HG02759 (cell line): ENCODE measurements around the gene ATXN1L.
"Not testable (repeated sequence)": the region's sequence is repeated elsewhere in the genome, so short reads cannot be mapped to it uniquely, and the experiment has no call there.

Experiments used
- ATAC-seq: cut with Tn5 transposase; IDR thresholded peaks from one replicate; pipeline ENCODE4 v1.9.1; 2021; ENCODE audit warnings: mild to moderate bottlenecking, moderate library complexity; ENCODE audit not compliant: unreplicated experiment

Gene ATXN1L

GRCh38 chr16:71845639-71846430 is at the start of gene ATXN1L:
Gene ATXN1L, plus strand, starts transcription at chr16:71845976. Its CDS starts 3,765 bp downstream, at chr16:71849741.
- peak; percentile 81 for ATAC-seq

- ATAC-seq: no peak
These were observed 49.2 kb upstream of the ATXN1L start for GRCh38 chr16:71796501-71797097.

GRCh38 chr16:71803305-71803690 is 42.5 kb upstream of the ATXN1L start:
- ATAC-seq: no peak

GRCh38 chr16:71807905-71808592 is 37.7 kb upstream of the ATXN1L start:
- ATAC-seq: peak; percentile 38

- ATAC-seq: peak; percentile 85
These were observed 37.0 kb upstream of the ATXN1L start, which contains the start of gene AP1G1 for GRCh38 chr16:71808593-71809459. Gene AP1G1, minus strand, starts transcription at chr16:71808834. Its CDS starts 19,355 bp downstream, at chr16:71789479.

- ATAC-seq: not testable (repeated sequence)
These were observed 35.6 kb upstream of the ATXN1L start for GRCh38 chr16:71810155-71810530.

GRCh38 chr16:71811261-71811803 is 34.4 kb upstream of the ATXN1L start:
- ATAC-seq: no peak

- ATAC-seq: peak; percentile 7
These were observed 28.6 kb upstream of the ATXN1L start for GRCh38 chr16:71817155-71817500.

GRCh38 chr16:71826533-71827017 is 19.2 kb upstream of the ATXN1L start:
- ATAC-seq: no peak

GRCh38 chr16:71830359-71830758 is 15.4 kb upstream of the ATXN1L start:
- no peak for ATAC-seq

GRCh38 chr16:71831698-71832097 is 14.1 kb upstream of the ATXN1L start:
- ATAC-seq: not testable (repeated sequence)

GRCh38 chr16:71832112-71832511 is 13.7 kb upstream of the ATXN1L start:
- ATAC-seq: not testable (repeated sequence)

GRCh38 chr16:71834291-71834690 is 11.5 kb upstream of the ATXN1L start:
- ATAC-seq: no peak

GRCh38 chr16:71837150-71837549 is 8.6 kb upstream of the ATXN1L start:
- ATAC-seq: no peak

- no peak for ATAC-seq
These were observed 5.7 kb upstream of the ATXN1L start for GRCh38 chr16:71840052-71840451.

GRCh38 chr16:71843572-71843971 is 2.2 kb upstream of the ATXN1L start:
- no peak for ATAC-seq

- no peak for ATAC-seq
These were observed 655 bp downstream of the ATXN1L start for GRCh38 chr16:71846431-71846830.

- no peak for ATAC-seq
These were observed 1.3 kb downstream of the ATXN1L start for GRCh38 chr16:71847096-71847495.

GRCh38 chr16:71848622-71849021 is 2.8 kb downstream of the ATXN1L start:
- ATAC-seq: no peak

- no peak for ATAC-seq
These were observed 6.0 kb downstream of the ATXN1L start for GRCh38 chr16:71851746-71852145.
